ENCODE results near the gene ATE1. TPM values are rescaled to one million over a fixed set of nuclear protein-coding genes. Genes with fewer than 3 reads are reported as not detected.
A peak's percentile ranks its signal among the peaks of the same experiment; 100 is the strongest.

Gene ATE1
- total RNA-seq, 1 donor from 2014 or later: 31.7 TPM

DNA sequence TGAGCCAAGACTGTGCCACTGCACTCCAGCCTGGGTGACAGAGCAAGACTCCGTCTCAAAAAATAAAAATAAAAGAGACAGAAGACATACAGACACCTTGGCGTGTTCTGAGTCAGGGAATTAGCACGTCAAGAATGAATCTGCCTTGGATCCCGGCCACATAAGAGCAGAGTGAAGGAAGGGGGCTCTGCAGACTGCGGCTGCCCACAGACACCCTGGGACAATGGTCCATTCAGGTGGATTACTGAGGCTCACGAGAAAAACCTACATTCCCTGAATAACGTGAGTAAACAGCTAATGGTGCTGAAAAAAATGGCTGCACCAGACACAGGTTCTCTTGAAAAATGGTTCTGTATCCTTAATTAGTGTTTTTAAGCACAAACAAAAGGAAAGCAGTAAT is 229.5 kb downstream of the ATE1 start:
- no peak for DNase-seq (ENCODE audit: low read depth in 2 of 2)

DNA sequence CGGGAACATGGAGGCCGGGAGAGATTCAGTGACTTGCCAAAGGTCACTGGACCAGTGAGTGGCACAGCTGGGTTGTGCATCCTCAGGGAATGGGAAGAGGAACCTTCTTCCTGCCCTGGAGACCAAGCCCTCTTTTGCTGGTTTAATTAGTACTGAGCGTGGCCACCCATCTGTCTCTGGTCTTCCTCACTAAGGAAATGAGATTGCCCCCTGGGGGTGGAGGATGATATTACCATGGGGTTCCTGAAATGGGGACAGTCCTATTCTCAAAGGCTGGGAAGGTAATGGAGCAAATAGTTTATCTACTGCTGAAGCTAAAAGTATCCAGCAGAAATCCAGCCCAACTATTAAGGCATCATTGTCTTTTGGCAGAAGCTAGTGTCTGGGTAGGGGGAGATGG is 231.0 kb downstream of the ATE1 start:
- DNase-seq (ENCODE audit: low read depth in 2 of 2): peak; percentile 3 to 10

DNA sequence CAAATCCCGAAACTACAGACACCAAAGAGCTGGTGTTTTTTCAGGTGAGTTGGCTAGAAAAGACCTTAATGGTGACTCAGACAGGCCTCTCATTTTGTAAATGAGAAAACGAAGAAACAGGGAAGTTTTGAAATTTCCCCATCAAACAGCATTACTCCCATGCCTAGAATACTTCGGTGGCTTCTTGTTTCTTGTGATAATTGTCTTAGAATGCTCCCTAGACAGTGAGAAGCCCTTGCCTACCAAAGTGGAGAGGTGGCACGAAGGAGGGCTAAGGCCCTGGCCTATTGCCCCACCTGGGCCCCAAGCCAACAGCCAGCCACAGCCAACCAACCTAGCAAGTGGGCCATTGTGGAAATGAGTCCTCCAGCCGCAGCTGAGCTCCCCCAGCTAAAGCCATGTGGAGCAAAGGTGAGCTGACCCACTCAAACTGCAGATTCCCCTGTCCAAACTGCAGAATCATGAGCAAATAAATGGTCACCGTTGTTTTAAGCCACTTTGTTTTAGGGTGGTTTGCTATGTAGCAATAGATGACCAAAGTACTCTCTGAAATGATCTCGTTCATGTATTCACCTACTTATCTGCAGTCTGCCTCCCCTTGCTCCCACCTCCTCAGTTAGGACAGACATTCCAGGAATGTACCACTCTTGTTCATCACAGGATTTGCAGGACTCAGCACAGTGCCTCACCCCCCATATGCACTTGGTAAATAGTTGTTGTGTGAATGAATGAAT is 231.9 kb downstream of the ATE1 start:
- no peak for DNase-seq (ENCODE audit: low read depth in 2 of 2)

- DNase-seq (ENCODE audit: low read depth in 2 of 2): no peak
Measured at GRCh38 chr10:121694966-121695643, 232.7 kb downstream of the ATE1 start.

GRCh38 chr10:121694327-121694965 is 233.4 kb downstream of the ATE1 start:
- no peak for DNase-seq (ENCODE audit: low read depth in 2 of 2)

DNA sequence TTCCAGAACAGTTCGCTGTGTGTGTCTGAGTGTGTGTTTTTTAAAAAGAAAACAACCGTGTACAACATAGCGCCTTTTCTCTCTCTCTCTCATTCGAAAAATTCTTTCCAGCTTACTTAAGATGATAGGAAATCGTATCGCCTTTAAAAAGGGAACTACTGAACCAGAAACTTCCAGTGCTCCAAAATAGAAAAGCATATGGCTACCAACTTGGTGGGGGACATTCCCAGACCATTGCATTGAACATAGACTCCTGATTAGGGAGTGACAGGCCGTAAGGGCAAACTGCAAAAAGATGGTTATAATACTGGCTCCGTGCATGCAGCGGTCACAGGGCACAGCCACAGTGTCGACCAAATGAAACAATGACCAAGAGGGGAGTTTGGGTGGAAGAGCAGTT is 235.2 kb downstream of the ATE1 start:
- DNase-seq (ENCODE audit: low read depth in 2 of 2): no peak

DNA sequence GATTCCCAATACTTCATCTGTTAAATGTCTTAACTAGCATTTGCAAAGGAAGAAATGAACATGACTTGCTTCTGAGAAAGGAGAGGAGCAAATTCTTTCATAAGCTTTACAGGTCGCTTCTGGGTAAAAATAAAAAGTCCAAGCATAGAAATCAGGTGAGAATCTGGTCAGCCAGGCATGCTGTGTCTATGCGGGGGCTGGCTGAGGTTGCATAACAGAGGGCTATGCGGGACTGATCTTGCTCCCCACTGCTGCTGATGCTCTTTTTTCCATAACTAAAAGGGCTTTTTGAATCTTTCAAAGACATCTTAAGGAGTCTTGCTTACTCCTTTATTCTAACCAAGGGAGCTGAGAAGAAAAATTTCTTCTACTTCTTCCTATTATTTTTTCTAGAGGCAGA is 236.9 kb downstream of the ATE1 start:
- no peak for DNase-seq (ENCODE audit: low read depth in 2 of 2)

Other genes with a start within 250 kb of the ATE1 start
- gene NSMCE4A, start 47.2 kb upstream of the ATE1 start, total RNA-seq: 30.7 and 31.2 TPM in 2 replicates
- 0.60 and 3.7 TPM in 2 replicates for gene TACC2, start 61.1 kb upstream of the ATE1 start, total RNA-seq